NCI-H345 (cell line): ENCODE measurements around the gene SCGB1D1.
A peak's percentile ranks its signal among the peaks of the same experiment; 100 is the strongest.

Experiments
- DNase-seq: peaks from one replicate; lab custom pipeline; 2025; lab: John Stamatoyannopoulos, UW

The SCGB1D1 gene

GRCh38 chr11:62233730-62234129, 43.7 kb downstream of the SCGB1D1 start:
- peak; percentile 4 for DNase-seq

- no peak for DNase-seq
Observed at GRCh38 chr11:62236187-62236586, 46.2 kb downstream of the SCGB1D1 start.

GRCh38 chr11:62237499-62237898, 47.5 kb downstream of the SCGB1D1 start:
- DNase-seq, result no peak

- DNase-seq, result no peak
Observed at GRCh38 chr11:62238151-62238550, 48.1 kb downstream of the SCGB1D1 start.

- peak; percentile 54 for DNase-seq
Observed at GRCh38 chr11:62241095-62241494, 51.1 kb downstream of the SCGB1D1 start.

- DNase-seq, result peak; percentile 99
Observed at GRCh38 chr11:62242021-62242420, 52.0 kb downstream of the SCGB1D1 start, which contains the start of gene SCGB1D2. Gene SCGB1D2, plus strand, starts transcription at chr11:62242239. Its CDS starts 69 bp downstream, at chr11:62242308.
